K562 (cell line): Measurements from ENCODE around the gene CEP128. TPM values are rescaled to one million over a fixed set of nuclear protein-coding genes. Genes with fewer than 3 reads are reported as not detected.

ENCODE experiments used
- ATAC-seq: fragments of 200-7000 bp; cut with Tn5 transposase; 3 replicates; pipeline ENCODE4 v1.9.1; 2020; ENCODE audit warnings: moderate library complexity
- BruUV-seq: library from RNA; stranded (reverse); fragments of 400-500 nt; replicated peaks from 2 replicates; lab custom pipeline; 2021; lab: Mats Ljungman, UMichigan
- CTCF ChIA-PET: fragments of 300-600 bp; formaldehyde crosslinking; extraction: SDS; loops from one replicate; lab custom pipeline; 2021; ENCODE audit warnings: low intra/inter-chr PET ratio; lab: Yijun Ruan, JAX
- POLR2A ChIA-PET: fragments of 300-600, 350-650 bp; sonication (Branson Sonifier 250); formaldehyde crosslinking; extraction: SDS; loops from one replicate; lab custom pipeline; 2021; ENCODE audit warnings: antibody characterized with exemption, inconsistent platforms; lab: Yijun Ruan, JAX
- DNase-seq, 4 experiments: peaks; one replicate each; pipeline versions ENCODE4 v3.0.0 to v3.0.0-alpha.2; 2011 to 2018; ENCODE audit warnings: low spot score in 3 of 4, mixed read lengths in 3 of 4; ENCODE audit errors: extremely low read depth in 1 of 4
- FAIRE-seq: peaks from 2 replicates; lab custom pipeline; 2011; peaks lifted over from hg19 to GRCh38; lab: Jason Lieb, UNC
- H2AFZ ChIP-seq: 2 replicates; pipeline ENCODE4 v1.6.0; 2011; ENCODE audit warnings: low read depth, low read length, control low read depth, inconsistent platforms
- H3K27ac ChIP-seq: fragments of 200-600 bp; 3 replicates; pipeline ENCODE4 v1.8.0; 2011; ENCODE audit warnings: low read depth, mild to moderate bottlenecking, control low read depth, inconsistent platforms, low read length, moderate library complexity, mixed read lengths; ENCODE audit errors: extremely low read depth
- H3K27me3 ChIP-seq, 2 experiments: fragments of 300-600 bp in 1 of 2; 2 replicates in 1 of 2; 3 replicates in 1 of 2; pipeline versions ENCODE4 v1.6.0 to v1.8.0; 2011; ENCODE audit warnings: inconsistent platforms in 2 of 2, low read length in 2 of 2, mild to moderate bottlenecking in 1 of 2, mixed read lengths in 1 of 2, moderate library complexity in 1 of 2; ENCODE audit not compliant: control insufficient read depth in 2 of 2, insufficient read depth in 2 of 2
- H3K36me3 ChIP-seq: fragments of 300-600 bp; 3 replicates; pipeline ENCODE4 v1.8.0; 2011; ENCODE audit warnings: mild to moderate bottlenecking, low read length, inconsistent platforms; ENCODE audit not compliant: control insufficient read depth, insufficient read depth
- H3K4me1 ChIP-seq, 2 experiments: fragments of 200-600 bp in 1 of 2; replicated peaks in 1 of 2; 2 replicates in 1 of 2; 3 replicates in 1 of 2; pipeline versions ENCODE4 v1.5.1 to v1.8.0; 2011; ENCODE audit warnings: inconsistent platforms in 2 of 2, low read length in 2 of 2, mild to moderate bottlenecking in 1 of 2, mixed read lengths in 1 of 2, moderate library complexity in 1 of 2; ENCODE audit not compliant: control insufficient read depth in 2 of 2, insufficient read depth in 2 of 2
- H3K4me2 ChIP-seq: 2 replicates; pipeline ENCODE4 v1.6.1; 2011; ENCODE audit warnings: low read length, control low read depth, inconsistent platforms, mixed read lengths; ENCODE audit not compliant: insufficient read depth
- H3K4me3 ChIP-seq: fragments of 200-600 bp; sonication (generic), shearing (Covaris generic); 2 replicates; pipeline ENCODE4 v1.5.1; 2016; ENCODE audit warnings: control low read depth, inconsistent platforms
- H3K79me2 ChIP-seq: fragments of 200-600 bp; 3 replicates; pipeline ENCODE4 v1.8.0; 2011; ENCODE audit warnings: low read length, inconsistent platforms; ENCODE audit not compliant: control insufficient read depth, insufficient read depth
- H3K9ac ChIP-seq, 2 experiments: 2 replicates each; pipeline versions ENCODE4 v1.6.0 to v1.6.1; 2011; ENCODE audit warnings: low read depth in 2 of 2, low read length in 2 of 2, control low read depth in 1 of 2, inconsistent platforms in 1 of 2, mild to moderate bottlenecking in 1 of 2, mixed read lengths in 1 of 2; ENCODE audit not compliant: insufficient read depth in 1 of 2
- H3K9me1 ChIP-seq: one replicate; pipeline ENCODE4 v1.6.0; 2011; ENCODE audit warnings: inconsistent platforms, mild to moderate bottlenecking, low read length, moderate library complexity; ENCODE audit not compliant: control insufficient read depth, insufficient read depth
- H3K9me3 ChIP-seq: replicated peaks from 2 replicates; pipeline ENCODE4 v1.5.1; 2011; ENCODE audit warnings: low read depth, low read length, inconsistent platforms; ENCODE audit not compliant: control insufficient read depth, insufficient read depth
- H4K20me1 ChIP-seq: replicated peaks from 2 replicates; pipeline ENCODE4 v1.6.1; 2011; ENCODE audit warnings: low read length, inconsistent platforms, mixed read lengths; ENCODE audit not compliant: control insufficient read depth, insufficient read depth
- CEBPB ChIP-seq: fragments of 450-650 bp; IDR thresholded peaks from 2 replicates; pipeline ENCODE4 v1.6.1; 2016; ENCODE audit warnings: missing genetic modification characterization, missing compliant biosample characterization
- FOXA3 ChIP-seq, 2 experiments: fragments of 450-650 bp in 1 of 2; sonication (generic) in 1 of 2; formaldehyde crosslinking; IDR thresholded peaks in 1 of 2; conservative IDR thresholded peaks in 1 of 2; 2 replicates each; pipeline versions ENCODE4 v1.4.0 to v1.8.0; 2020 to 2022; ENCODE audit warnings: mild to moderate bottlenecking in 2 of 2, missing genetic modification reagents in 1 of 2
- FOXK2 ChIP-seq, 2 experiments: fragments of 450-650 bp; IDR thresholded peaks in 1 of 2; conservative IDR thresholded peaks in 1 of 2; 2 replicates each; pipeline ENCODE4 v1.6.1; 2016; ENCODE audit warnings: low read depth in 2 of 2, mild to moderate bottlenecking in 1 of 2
- NFE2L1 ChIP-seq: fragments of 450-650 bp; IDR thresholded peaks from 2 replicates; pipeline ENCODE4 v1.6.1; 2016; ENCODE audit warnings: missing genetic modification characterization, low read depth, mild to moderate bottlenecking, missing compliant biosample characterization, moderate library complexity, borderline replicate concordance
- PHF20 ChIP-seq: fragments of 450-650 bp; IDR thresholded peaks from 2 replicates; pipeline ENCODE4 v1.6.1; 2018; ENCODE audit not compliant: partially characterized antibody
- SRSF3 ChIP-seq: fragments of 200-400 bp; formaldehyde crosslinking; IDR thresholded peaks from 2 replicates; pipeline ENCODE4 v1.6.1; 2016; ENCODE audit warnings: mild to moderate bottlenecking, low read length, moderate library complexity; ENCODE audit not compliant: insufficient read depth
- TAF1 ChIP-seq: IDR thresholded peaks from 2 replicates; pipeline ENCODE4 v1.6.1; 2011; ENCODE audit warnings: mild to moderate bottlenecking, low read length, moderate library complexity; ENCODE audit not compliant: insufficient read depth, control insufficient read depth, severe bottlenecking; ENCODE audit errors: extremely low read depth
- TAF9B ChIP-seq: fragments of 450-650 bp; IDR thresholded peaks from 2 replicates; pipeline ENCODE4 v1.6.1; 2018; ENCODE audit warnings: mild to moderate bottlenecking; ENCODE audit not compliant: partially characterized antibody
- ZNF146 ChIP-seq: IDR thresholded peaks from one replicate; pipeline ENCODE4 v1.6.1; 2018; ENCODE audit warnings: missing compliant biosample characterization; ENCODE audit not compliant: unreplicated experiment
- ZNF507 ChIP-seq: conservative IDR thresholded peaks from 2 replicates; pipeline ENCODE4 v1.6.1; 2017; ENCODE audit warnings: missing genetic modification characterization, missing compliant biosample characterization
- ZNF584 ChIP-seq: fragments of 200-800 bp; sonication (Bioruptor generic); IDR thresholded peaks from 2 replicates; pipeline ENCODE4 v1.6.1; 2016; ENCODE audit warnings: low read depth, mild to moderate bottlenecking, missing genetic modification characterization, missing compliant biosample characterization
- ZZZ3 ChIP-seq: fragments of 450-650 bp; IDR thresholded peaks from 2 replicates; pipeline ENCODE4 v1.6.1; 2016; ENCODE audit warnings: antibody characterized with exemption, mild to moderate bottlenecking, moderate library complexity
- WGBS: fragments of 100-300 bp; shearing (Covaris generic); methylation state at CpG from one replicate; pipeline ENCODE4 v1.1.6; 2016; ENCODE audit warnings: low coverage, mixed read lengths; ENCODE audit not compliant: insufficient coverage; ENCODE audit errors: missing lambda C conversion rate; 5-methylcytosine and 5-hydroxymethylcytosine counted together
- in situ Hi-C: fragments of 300-500 bp; cut with MboI; formaldehyde crosslinking; loops from 4 replicates; pipeline ENCODE4 v1.15.0; 2018; ENCODE audit warnings: inconsistent platforms, mixed read lengths
- intact Hi-C: fragments of 100-400 bp; cut with micrococcal nuclease; formaldehyde crosslinking; loops from 2 replicates; pipeline ENCODE4 v1.14.2; 2022
- polyA plus RNA-seq, 8 experiments: library from polyadenylated mRNA; depleted of rRNA in 4 of 8; stranded (reverse) in 5 of 8; unstranded in 3 of 8; fragments of >200 nt; fragmentation: Nextera tagmentation in 2 of 8; fragmentation: Illumina TruSeq in 1 of 8; extraction: Ambion mirVana in 2 of 8; extraction: Trizol in 1 of 8; gene quantifications; 2 replicates each; pipeline versions ENCODE4 v1.2.1 to v1.2.3, GENCODE V29; 2011 to 2014; ENCODE audit warnings: inconsistent platforms in 1 of 8, missing spikeins in 1 of 8
- total RNA-seq, 7 experiments: library from RNA; depleted of rRNA in 6 of 7; stranded (reverse); fragments of >200 nt in 6 of 7; fragmentation: Illumina TruSeq in 2 of 7; extraction: Trizol in 2 of 7; gene quantifications; 2 replicates each; pipeline versions ENCODE4 v1.2.1 to v1.2.3, GENCODE V29; 2011 to 2021; ENCODE audit warnings: low replicate concordance in 1 of 7
- TF ChIP-seq, protein P1 (sequence below): fragments of 450-650 bp; formaldehyde crosslinking; IDR thresholded peaks from 2 replicates; pipeline ENCODE4 v1.4.0; 2022; ENCODE audit warnings: missing genetic modification characterization

Gene CEP128
- total and polyA plus RNA-seq, 9 of the 15 experiments (the other 6 are each of a cell fraction or from before 2014, with no cell fraction given), result 2.3 to 9.2 (median 4.6) TPM

DNA sequence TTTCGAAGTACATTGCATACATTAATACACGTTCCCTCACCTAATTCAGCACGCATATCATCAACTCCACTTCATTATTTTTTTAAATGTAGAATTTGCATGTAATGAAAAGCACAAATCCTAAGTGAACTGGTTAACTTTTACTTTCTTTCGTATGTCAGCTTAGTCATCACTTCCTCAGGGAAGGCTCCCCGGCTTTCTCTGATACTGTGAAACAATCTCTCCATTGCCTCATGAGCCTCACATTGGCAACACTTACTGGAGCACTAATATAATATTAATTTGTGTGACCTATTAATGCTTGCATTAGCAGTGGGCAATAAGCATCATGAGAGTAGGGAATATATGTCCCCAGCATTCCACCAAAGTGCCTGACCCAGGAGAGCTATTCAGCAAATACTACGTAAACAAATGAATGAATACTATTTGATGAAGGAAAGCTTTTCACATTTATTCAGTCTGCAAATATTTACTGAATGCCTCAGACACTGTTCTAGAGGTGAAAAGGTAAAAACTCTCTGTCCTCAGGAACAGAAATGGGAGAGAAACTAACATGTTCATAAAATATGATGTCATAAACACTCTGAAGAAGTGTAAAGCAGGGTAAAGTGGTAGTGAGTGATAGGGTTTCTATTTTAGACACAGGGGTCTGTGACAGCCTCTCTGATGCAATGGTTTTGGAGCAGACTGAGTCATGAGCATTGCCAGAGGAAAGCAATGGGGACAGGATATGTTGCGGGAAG is 402.7 kb downstream of the CEP128 start:
- WGBS, result 31% methylated on average over 7 of the region's 7 CpGs
- FAIRE-seq, result no peak

More for the DNA sequence above, 402.7 kb downstream of the CEP128 start:
- no peak overlapping the region for H2AFZ ChIP-seq
- in situ Hi-C loops (no loop called here), intact Hi-C loops (no loop called here)
- no peaks in the 10 kb centered on the region for H3K4me1 ChIP-seq
- H4K20me1 ChIP-seq, result no peaks in the 10 kb centered on the region
- no peak overlapping the region for H3K4me3 ChIP-seq
- ChIA-PET CTCF (no interaction called here), POLR2A (no interaction called here)
- DNase-seq, result no peak
- H3K27ac ChIP-seq, result no peak overlapping the region
- no peak overlapping the region for H3K9ac ChIP-seq
- no peaks in the 10 kb centered on the region for H3K9me1 ChIP-seq
- no TSS peak for BruUV-seq
- no peaks in the 10 kb centered on the region for H3K9me3 ChIP-seq
- no peaks in the 10 kb centered on the region for H3K79me2 ChIP-seq
- TF ChIP-seq PHF20, result no peak
- no peak for TF ChIP-seq ZZZ3
- no peak for TF ChIP-seq ZNF584
- no peak for TF ChIP-seq FOXK2 (conservative IDR thresholded peaks at IDR 0.05 in 1 of 2, IDR thresholded peaks at IDR 0.05 in 1 of 2; ENCODE audit: low read depth in 2 of 2)
- TF ChIP-seq FOXA3 (CRISPR knock-in tag; conservative IDR thresholded peaks at IDR 0.05 in 1 of 2, IDR thresholded peaks at IDR 0.05 in 1 of 2), result no peak
- no peak for TF ChIP-seq NFE2L1
- no peak for TF ChIP-seq CEBPB (tag)
- TF ChIP-seq, protein P1, sequence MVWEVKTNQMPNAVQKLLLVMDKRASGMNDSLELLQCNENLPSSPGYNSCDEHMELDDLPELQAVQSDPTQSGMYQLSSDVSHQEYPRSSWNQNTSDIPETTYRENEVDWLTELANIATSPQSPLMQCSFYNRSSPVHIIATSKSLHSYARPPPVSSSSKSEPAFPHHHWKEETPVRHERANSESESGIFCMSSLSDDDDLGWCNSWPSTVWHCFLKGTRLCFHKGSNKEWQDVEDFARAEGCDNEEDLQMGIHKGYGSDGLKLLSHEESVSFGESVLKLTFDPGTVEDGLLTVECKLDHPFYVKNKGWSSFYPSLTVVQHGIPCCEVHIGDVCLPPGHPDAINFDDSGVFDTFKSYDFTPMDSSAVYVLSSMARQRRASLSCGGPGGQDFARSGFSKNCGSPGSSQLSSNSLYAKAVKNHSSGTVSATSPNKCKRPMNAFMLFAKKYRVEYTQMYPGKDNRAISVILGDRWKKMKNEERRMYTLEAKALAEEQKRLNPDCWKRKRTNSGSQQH (CRISPR knock-in tag), result no peak
- no peak for TF ChIP-seq TAF9B
- TF ChIP-seq ZNF146 (CRISPR knock-in tag), result no peak
- TF ChIP-seq SRSF3, result no peak
- TF ChIP-seq TAF1, result no peak
- no peak for TF ChIP-seq ZNF507 (tag)
- no peak overlapping the region for H3K4me2 ChIP-seq
- H3K36me3 ChIP-seq, result no peaks in the 10 kb centered on the region
- H3K27me3 ChIP-seq, result no peaks in the 10 kb centered on the region
- ATAC-seq, result no peak
